Measurements from ENCODE around the gene ITGA11.
A peak's percentile ranks its signal among the peaks of the same experiment; 100 is the strongest.

ITGA11 gene

DNA sequence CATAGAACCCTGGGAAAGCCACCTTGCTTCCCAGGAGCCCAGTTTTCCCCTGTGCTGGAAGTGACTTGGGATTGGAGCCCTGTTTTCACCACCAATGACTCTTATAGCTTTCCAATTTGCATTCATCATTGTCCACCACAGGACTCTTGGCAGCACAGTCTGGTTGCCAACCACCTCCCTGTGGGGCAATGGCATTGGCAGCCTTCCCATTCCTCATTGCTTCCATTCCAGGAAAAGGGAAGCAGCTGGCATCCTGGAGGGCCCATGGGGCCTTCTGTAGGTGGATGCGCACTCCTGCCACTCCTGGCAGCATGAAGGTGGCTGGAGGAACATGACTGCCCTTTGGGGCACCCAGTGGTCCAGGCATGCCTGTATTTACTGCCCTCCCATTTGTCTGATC is 96.7 kb downstream of the ITGA11 start:
- Mint-ChIP-seq H3K4me3 (no peak overlapping the region), H3K9me3 (no peaks in the 10 kb centered on the region), H3K27me3 (ENCODE audit: low read depth) (peaks cover 19% of the 10 kb centered on the region), H3K27ac (no peak overlapping the region), H3K36me3 (ENCODE audit: low read depth) (no peaks in the 10 kb centered on the region), H3K4me1 (ENCODE audit: low read depth) (peaks cover 9% of the 10 kb centered on the region)

DNA sequence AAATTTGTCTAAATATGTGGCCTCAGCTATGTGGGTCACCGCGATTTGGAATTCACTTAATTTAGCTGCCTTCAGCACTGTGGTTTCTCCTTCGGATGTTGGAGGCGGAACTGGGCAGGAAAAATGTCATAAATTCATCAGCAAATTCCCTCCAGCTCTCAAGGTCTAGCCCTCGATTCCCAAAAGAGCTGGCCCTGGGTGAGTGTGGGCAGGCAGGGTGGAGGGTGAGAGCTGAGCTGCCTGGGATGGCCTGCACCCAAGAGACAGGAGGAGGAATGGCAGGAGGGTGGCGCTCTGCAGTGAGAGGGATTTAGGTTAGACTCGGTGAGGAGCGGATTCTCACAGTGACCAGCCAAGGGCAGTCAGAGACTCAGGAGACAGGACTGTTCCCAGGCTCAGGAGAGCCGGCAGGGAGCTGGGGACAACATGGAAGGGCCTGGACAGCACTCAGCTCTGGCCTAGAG is 97.3 kb downstream of the ITGA11 start:
- Mint-ChIP-seq H3K36me3 (ENCODE audit: low read depth) (no peaks in the 10 kb centered on the region), H3K27me3 (ENCODE audit: low read depth) (peaks cover 20% of the 10 kb centered on the region), H3K4me3 (no peak overlapping the region), H3K4me1 (ENCODE audit: low read depth) (peaks cover 9% of the 10 kb centered on the region), H3K27ac (no peak overlapping the region), H3K9me3 (no peaks in the 10 kb centered on the region)

- Mint-ChIP-seq H3K27ac (no peak overlapping the region), H3K36me3 (ENCODE audit: low read depth) (no peaks in the 10 kb centered on the region), H3K4me1 (ENCODE audit: low read depth) (peaks cover 13% of the 10 kb centered on the region), H3K27me3 (ENCODE audit: low read depth) (peaks cover 24% of the 10 kb centered on the region), H3K9me3 (no peaks in the 10 kb centered on the region), H3K4me3 (no peak overlapping the region)
Measured at GRCh38 chr15:68333775-68334470, 98.0 kb downstream of the ITGA11 start.

DNA sequence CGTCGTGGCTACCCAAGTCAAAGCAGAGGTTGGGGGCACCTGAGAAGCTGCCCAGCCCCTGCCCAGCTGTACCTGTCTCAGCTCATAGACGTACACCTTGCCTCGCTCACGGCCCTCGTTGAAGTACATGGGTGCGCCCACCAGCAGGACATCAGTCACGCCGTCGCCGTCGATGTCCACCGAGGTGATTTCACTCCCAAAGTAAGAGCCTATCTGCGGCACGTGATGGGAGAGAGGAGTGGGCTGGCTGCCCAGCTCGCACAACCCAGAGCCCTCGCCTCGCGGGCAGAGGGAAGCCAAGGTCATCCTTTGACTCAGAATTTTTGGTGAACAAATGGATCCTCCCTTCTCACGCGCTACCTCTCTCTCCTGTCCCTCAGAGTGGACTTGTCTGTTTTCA is 99.7 kb downstream of the ITGA11 start:
- peaks cover 24% of the 10 kb centered on the region for H3K4me1 Mint-ChIP-seq (ENCODE audit: low read depth)
- peaks cover 24% of the 10 kb centered on the region for H3K27me3 Mint-ChIP-seq (ENCODE audit: low read depth)
- H3K4me3 Mint-ChIP-seq, result no peak overlapping the region
- H3K36me3 Mint-ChIP-seq (ENCODE audit: low read depth), result no peaks in the 10 kb centered on the region
- no peak overlapping the region for H3K27ac Mint-ChIP-seq
- no peaks in the 10 kb centered on the region for H3K9me3 Mint-ChIP-seq

DNA sequence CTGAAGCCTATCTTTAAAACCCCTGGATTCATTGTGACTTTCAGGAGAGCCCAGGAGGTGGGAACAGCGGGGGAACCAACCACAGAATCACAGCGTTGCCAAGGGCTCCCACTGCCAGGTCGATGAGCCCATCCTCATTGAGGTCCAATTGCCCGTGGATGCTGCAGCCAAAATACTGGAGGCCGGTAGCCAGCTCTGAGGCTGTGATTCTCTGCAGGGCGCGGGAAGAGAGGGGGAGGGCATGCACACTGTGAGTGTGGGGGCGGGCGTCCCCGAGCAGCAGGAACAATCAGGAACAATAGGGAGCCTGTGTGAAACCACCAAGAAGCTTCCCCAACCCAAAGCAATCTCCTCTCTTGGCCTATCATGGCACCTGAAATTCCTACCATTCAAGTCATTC is 101.1 kb downstream of the ITGA11 start:
- H3K9me3 Mint-ChIP-seq, result no peaks in the 10 kb centered on the region
- no peaks in the 10 kb centered on the region for H3K36me3 Mint-ChIP-seq (ENCODE audit: low read depth)
- H3K27me3 Mint-ChIP-seq (ENCODE audit: low read depth), result peaks cover 28% of the 10 kb centered on the region
- no peak overlapping the region for H3K4me3 Mint-ChIP-seq
- H3K27ac Mint-ChIP-seq, result no peak overlapping the region
- H3K4me1 Mint-ChIP-seq (ENCODE audit: low read depth), result peaks cover 35% of the 10 kb centered on the region

DNA sequence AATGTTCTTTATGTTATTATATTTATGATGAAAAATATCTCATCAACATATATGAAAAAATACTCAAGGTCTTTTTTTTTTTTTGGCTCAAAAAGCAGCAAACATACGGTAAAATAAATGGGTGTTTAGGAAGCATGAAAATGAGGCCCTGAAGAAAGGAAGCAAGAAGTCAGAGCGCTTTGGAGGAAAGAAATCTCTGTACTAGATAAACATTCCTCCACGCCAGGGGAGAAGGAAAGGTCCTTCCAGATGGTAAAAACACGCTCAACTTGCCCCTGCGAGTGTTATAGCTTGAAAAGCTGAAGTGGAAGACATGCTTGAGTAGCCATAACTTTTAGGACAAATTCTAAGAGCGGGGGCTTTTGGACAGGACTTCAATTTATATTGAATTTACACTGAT is 101.5 kb downstream of the ITGA11 start:
- no peak overlapping the region for H3K27ac Mint-ChIP-seq
- peaks cover 28% of the 10 kb centered on the region for H3K27me3 Mint-ChIP-seq (ENCODE audit: low read depth)
- H3K4me3 Mint-ChIP-seq, result no peak overlapping the region
- H3K9me3 Mint-ChIP-seq, result no peaks in the 10 kb centered on the region
- no peaks in the 10 kb centered on the region for H3K36me3 Mint-ChIP-seq (ENCODE audit: low read depth)
- peaks cover 35% of the 10 kb centered on the region for H3K4me1 Mint-ChIP-seq (ENCODE audit: low read depth)

GRCh38 chr15:68328964-68329363 is 103.0 kb downstream of the ITGA11 start:
- Mint-ChIP-seq H3K4me3 (no peak overlapping the region), H3K36me3 (ENCODE audit: low read depth) (no peaks in the 10 kb centered on the region), H3K4me1 (ENCODE audit: low read depth) (peaks cover 35% of the 10 kb centered on the region), H3K27me3 (ENCODE audit: low read depth) (peaks cover 26% of the 10 kb centered on the region), H3K9me3 (no peaks in the 10 kb centered on the region), H3K27ac (no peak overlapping the region)

- no peaks in the 10 kb centered on the region for H3K36me3 Mint-ChIP-seq (ENCODE audit: low read depth)
- H3K27ac Mint-ChIP-seq, result peak overlapping the region; percentile 46
- no peak overlapping the region for H3K4me3 Mint-ChIP-seq
- H3K4me1 Mint-ChIP-seq (ENCODE audit: low read depth), result peaks cover 30% of the 10 kb centered on the region
- no peaks in the 10 kb centered on the region for H3K9me3 Mint-ChIP-seq
- H3K27me3 Mint-ChIP-seq (ENCODE audit: low read depth), result peaks cover 22% of the 10 kb centered on the region
Measured at GRCh38 chr15:68328443-68328842, 103.5 kb downstream of the ITGA11 start.

DNA sequence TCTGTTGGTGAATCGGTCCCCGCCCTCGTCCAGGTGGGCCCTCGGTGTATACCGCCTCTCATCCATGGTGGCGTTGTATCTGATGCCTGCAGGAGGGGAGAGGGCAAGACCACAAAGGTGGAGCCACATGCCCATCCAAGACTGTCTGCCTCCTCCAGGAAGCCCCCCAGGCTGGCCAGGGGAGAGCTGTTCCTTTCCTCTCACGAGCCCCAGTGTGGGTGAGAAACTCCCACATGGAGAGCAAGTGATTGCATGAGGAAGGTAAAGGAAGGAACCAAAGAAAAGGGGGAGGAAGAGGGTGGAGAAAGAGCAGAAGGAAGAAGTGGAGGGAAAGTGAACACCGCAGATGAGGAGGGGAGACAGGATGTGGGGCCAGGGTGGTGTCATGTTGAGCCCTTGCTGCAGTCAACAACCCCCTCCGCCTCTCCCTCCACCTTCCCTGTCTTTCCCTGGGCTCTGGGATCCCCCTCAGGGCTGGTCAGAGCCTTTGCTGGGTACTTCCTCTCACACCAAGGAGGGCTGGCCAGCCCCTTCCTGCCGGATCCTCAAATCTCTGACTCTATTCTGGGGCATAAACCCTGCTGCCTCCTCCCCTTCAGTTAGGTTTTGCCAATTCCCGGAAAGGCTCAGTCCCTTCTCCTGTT is 105.1 kb downstream of the ITGA11 start:
- H3K27ac Mint-ChIP-seq, result peak overlapping the region; percentile 55
- H3K36me3 Mint-ChIP-seq (ENCODE audit: low read depth), result no peaks in the 10 kb centered on the region
- H3K4me1 Mint-ChIP-seq (ENCODE audit: low read depth), result peaks cover 30% of the 10 kb centered on the region

GRCh38 chr15:68325726-68326125 is 106.2 kb downstream of the ITGA11 start:
- H3K4me1 Mint-ChIP-seq (ENCODE audit: low read depth), result peaks cover 30% of the 10 kb centered on the region
- H3K27me3 Mint-ChIP-seq (ENCODE audit: low read depth), result peaks cover 27% of the 10 kb centered on the region
- no peak overlapping the region for H3K27ac Mint-ChIP-seq
- H3K4me3 Mint-ChIP-seq, result no peak overlapping the region
- no peaks in the 10 kb centered on the region for H3K36me3 Mint-ChIP-seq (ENCODE audit: low read depth)
- no peaks in the 10 kb centered on the region for H3K9me3 Mint-ChIP-seq

More for the DNA sequence above, 105.1 kb downstream of the ITGA11 start:
- Mint-ChIP-seq H3K9me3 (no peaks in the 10 kb centered on the region), H3K27me3 (ENCODE audit: low read depth) (peaks cover 29% of the 10 kb centered on the region), H3K4me3 (peak overlapping the region; percentile 23)

DNA sequence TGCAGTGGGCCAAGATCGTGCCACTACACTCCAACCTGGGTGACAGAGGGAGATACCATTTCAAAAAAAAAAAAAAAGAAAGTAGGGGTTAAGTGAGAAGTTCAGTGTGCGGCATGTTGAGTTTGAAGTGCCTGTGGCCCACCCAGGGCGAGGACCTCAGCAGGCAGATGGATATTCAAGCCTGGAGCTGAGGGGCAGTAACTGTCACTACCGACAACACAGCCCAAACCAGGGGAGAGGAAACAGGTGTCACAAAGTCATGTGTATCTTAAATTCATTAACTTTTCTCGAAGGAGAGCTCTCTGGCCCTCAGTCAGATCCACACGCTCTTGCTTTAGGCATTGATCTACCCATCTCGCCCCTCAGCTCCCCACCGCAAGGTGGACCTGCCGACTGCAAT is 109.2 kb downstream of the ITGA11 start:
- H3K36me3 Mint-ChIP-seq (ENCODE audit: low read depth), result no peaks in the 10 kb centered on the region
- H3K4me1 Mint-ChIP-seq (ENCODE audit: low read depth), result peaks cover 15% of the 10 kb centered on the region
- no peak overlapping the region for H3K27ac Mint-ChIP-seq
- H3K4me3 Mint-ChIP-seq, result no peak overlapping the region
- H3K27me3 Mint-ChIP-seq (ENCODE audit: low read depth), result peaks cover 22% of the 10 kb centered on the region
- no peaks in the 10 kb centered on the region for H3K9me3 Mint-ChIP-seq

- Mint-ChIP-seq H3K9me3 (no peaks in the 10 kb centered on the region), H3K27me3 (ENCODE audit: low read depth) (peaks cover 21% of the 10 kb centered on the region), H3K4me1 (ENCODE audit: low read depth) (peaks cover 2% of the 10 kb centered on the region), H3K27ac (no peak overlapping the region), H3K4me3 (no peak overlapping the region), H3K36me3 (ENCODE audit: low read depth) (no peaks in the 10 kb centered on the region)
Measured at GRCh38 chr15:68321229-68321628, 110.7 kb downstream of the ITGA11 start.

- no peak overlapping the region for H3K4me3 Mint-ChIP-seq
- H3K9me3 Mint-ChIP-seq, result no peaks in the 10 kb centered on the region
- H3K36me3 Mint-ChIP-seq (ENCODE audit: low read depth), result no peaks in the 10 kb centered on the region
- no peak overlapping the region for H3K27ac Mint-ChIP-seq
- peaks cover 18% of the 10 kb centered on the region for H3K27me3 Mint-ChIP-seq (ENCODE audit: low read depth)
- no peaks in the 10 kb centered on the region for H3K4me1 Mint-ChIP-seq (ENCODE audit: low read depth)
Measured at GRCh38 chr15:68319997-68320396, 112.0 kb downstream of the ITGA11 start.

DNA sequence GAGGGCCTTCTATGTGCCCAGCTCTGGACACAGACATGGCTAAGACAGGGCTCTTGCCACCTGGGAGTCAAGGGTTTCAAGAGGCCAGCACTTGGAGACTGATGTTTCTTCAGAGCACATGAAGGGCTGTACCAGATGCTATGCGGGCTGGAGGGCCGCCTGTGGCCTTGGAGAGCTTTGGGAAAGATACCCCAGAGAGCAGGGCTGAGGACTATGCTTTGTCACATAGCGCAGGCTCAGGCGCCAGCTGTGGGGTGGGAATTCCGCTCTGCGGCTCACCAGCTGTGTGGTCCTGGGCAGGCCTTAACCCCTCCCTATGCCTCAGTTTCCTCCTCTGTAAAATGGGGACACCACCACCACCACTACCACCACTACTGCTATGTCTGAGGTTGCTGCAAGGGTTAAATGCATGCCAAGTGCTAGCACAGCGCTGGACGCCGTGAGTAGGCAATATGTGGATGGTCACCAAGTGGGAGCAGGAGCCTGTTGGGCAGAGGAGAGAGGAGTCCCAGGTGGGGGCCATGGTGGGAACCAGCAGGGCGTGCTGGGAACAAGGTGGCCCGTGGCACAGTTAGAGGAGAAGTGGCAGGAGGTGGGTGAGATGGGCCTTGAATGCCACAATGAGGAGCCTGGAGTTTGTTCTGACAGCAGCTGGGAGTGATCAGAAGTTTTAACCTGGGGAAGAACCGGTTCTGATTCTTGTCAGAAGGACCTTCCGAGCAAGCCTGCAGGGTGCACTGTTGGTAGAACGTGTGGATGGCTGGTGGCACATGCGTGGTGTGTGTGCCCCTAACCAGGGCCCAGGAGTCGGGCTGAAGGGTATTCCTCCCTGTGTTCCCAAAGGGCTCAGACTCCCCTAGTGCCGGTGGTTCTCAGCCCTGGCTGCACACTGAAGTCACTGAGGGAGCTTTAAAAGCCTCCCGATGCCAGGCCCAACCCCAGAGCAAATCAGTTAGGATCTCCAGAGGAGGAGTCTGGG is 112.7 kb downstream of the ITGA11 start:
- H3K27me3 Mint-ChIP-seq (ENCODE audit: low read depth), result peaks cover 21% of the 10 kb centered on the region

More for the DNA sequence above, 112.7 kb downstream of the ITGA11 start:
- Mint-ChIP-seq H3K4me1 (ENCODE audit: low read depth) (no peaks in the 10 kb centered on the region), H3K9me3 (no peaks in the 10 kb centered on the region), H3K36me3 (ENCODE audit: low read depth) (no peaks in the 10 kb centered on the region), H3K4me3 (no peak overlapping the region), H3K27ac (no peak overlapping the region)
